ENCODE measurements around the gene ERGIC1. TPM values are rescaled to one million over a fixed set of nuclear protein-coding genes. Genes with fewer than 3 reads are reported as not detected.

The ERGIC1 gene
- total RNA-seq, 1 donor from 2014 or later, result 87.3 TPM

Other genes with a start within 250 kb of the ERGIC1 start
- gene NEURL1B, start 193.0 kb upstream of the ERGIC1 start, total RNA-seq, result 53.7 TPM
- gene DUSP1, start 63.1 kb upstream of the ERGIC1 start, total RNA-seq, result 296 TPM
- 24.7 TPM for gene RPL26L1, start 125.2 kb downstream of the ERGIC1 start, total RNA-seq
- gene ATP6V0E1, start 149.5 kb downstream of the ERGIC1 start, total RNA-seq, result 141 TPM
- 56.6 TPM for gene CREBRF, start 222.1 kb downstream of the ERGIC1 start, total RNA-seq